Mucosa of descending colon (tissue), 3 donors: ENCODE data around the gene XYLT2. TPM values are rescaled to one million over a fixed set of nuclear protein-coding genes. Genes with fewer than 3 reads are reported as not detected.
A peak's percentile ranks its signal among the peaks of the same experiment; 100 is the strongest.

ENCODE experiments used
- ATAC-seq: fragments of 200-7000 bp; cut with Tn5 transposase; one replicate; pipeline ENCODE4 v1.9.1; 2020; ENCODE audit warnings: mild to moderate bottlenecking, moderate library complexity
- DNase-seq, 3 donors: peaks; one replicate each; pipeline ENCODE4 v3.0.0-alpha.2; 2020
- H3K36me3 ChIP-seq: fragments of 200-600 bp; one replicate; pipeline ENCODE4 v1.8.0; 2021; ENCODE audit warnings: low read depth, mild to moderate bottlenecking
- H3K4me1 ChIP-seq: fragments of 200-600 bp; one replicate; pipeline ENCODE4 v1.8.0; 2021; ENCODE audit warnings: low read depth, mild to moderate bottlenecking
- H3K4me3 ChIP-seq: fragments of 200-600 bp; one replicate; pipeline ENCODE4 v1.8.0; 2021; ENCODE audit warnings: mild to moderate bottlenecking
- H3K9me3 ChIP-seq: fragments of 200-600 bp; one replicate; pipeline ENCODE4 v1.8.0; 2021; ENCODE audit warnings: mild to moderate bottlenecking
- CTCF ChIP-seq: fragments of 200-600 bp; IDR thresholded peaks from one replicate; pipeline ENCODE4 v1.8.0; 2022; ENCODE audit warnings: antibody characterized with exemption, mild to moderate bottlenecking
- intact Hi-C, 2 donors: fragments of 100-400 bp; cut with DNase I in 1 of 2; cut with micrococcal nuclease in 1 of 2; formaldehyde crosslinking; loops; one replicate each; pipeline versions ENCODE4 v1.11.0 to v1.11.1; 2022; cut with DNase I, micrococcal nuclease
- total RNA-seq, 3 donors: library from RNA; stranded (reverse); fragmentation: NEBNext Ultra II Directional in 2 of 3; extraction: Animal tissue kit (Norgen Biotek cat#: 25700) in 2 of 3; gene quantifications; one replicate each; pipeline versions ENCODE4 v1.2.1 to v1.2.4, GENCODE V29; 2021 to 2023
- donor health status: DM: no; HTN: no; CAD: no; lungs with moderate emphysema.
- donor health status: DM: no; HTN: no; CAD: no.
- donor health status: DM: no; HTN: yes; CAD: no.

Gene XYLT2
- total RNA-seq, 3 donors from 2014 or later = 14.7 to 20.0 (median 18.4) TPM

DNA sequence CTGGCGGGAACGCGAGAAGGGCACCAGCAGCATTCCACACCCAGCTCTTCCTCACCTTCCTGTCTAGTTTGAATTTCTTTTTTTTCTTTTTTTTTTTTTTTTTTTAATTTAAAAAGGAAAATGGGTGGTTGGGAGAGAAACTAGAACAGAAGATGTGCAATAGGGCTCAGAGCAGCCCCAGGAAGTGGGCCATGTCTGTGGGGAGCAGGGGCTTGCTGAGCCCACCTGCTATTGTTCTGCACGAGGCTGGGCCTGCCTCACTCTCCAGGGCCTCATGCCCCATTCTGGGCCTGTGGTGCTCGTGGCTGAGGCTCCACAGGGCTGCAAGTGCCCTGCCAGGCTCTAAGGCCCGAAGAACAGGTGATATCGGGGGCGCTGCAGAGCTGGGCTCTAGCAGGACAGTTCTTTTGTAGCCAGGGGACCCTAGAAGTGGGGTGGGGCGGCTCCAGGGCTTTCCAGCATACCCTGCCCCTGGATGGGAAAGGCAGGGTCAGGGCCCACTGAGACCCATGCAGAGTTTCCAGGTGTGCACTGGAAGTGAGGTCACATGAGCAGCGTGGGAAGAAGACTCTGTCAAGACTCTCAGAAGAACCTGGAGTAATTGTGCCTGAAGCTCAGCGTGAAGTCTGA is 14.7 kb downstream of the XYLT2 start:
- intact Hi-C loops = loop anchor here in 1 of 2 donors (10.0 kb wide), 1 partner anchor 124 kb away; no protein-coding TSS in a partner anchor
- ATAC-seq (no peak), DNase-seq (no peak)
- peaks cover 5% of the 10 kb centered on the region for H3K4me1 ChIP-seq
- no peaks in the 10 kb centered on the region for H3K9me3 ChIP-seq
- H3K4me3 ChIP-seq = no peak overlapping the region
- TF ChIP-seq CTCF = no peak
- H3K36me3 ChIP-seq = no peaks in the 10 kb centered on the region

DNA sequence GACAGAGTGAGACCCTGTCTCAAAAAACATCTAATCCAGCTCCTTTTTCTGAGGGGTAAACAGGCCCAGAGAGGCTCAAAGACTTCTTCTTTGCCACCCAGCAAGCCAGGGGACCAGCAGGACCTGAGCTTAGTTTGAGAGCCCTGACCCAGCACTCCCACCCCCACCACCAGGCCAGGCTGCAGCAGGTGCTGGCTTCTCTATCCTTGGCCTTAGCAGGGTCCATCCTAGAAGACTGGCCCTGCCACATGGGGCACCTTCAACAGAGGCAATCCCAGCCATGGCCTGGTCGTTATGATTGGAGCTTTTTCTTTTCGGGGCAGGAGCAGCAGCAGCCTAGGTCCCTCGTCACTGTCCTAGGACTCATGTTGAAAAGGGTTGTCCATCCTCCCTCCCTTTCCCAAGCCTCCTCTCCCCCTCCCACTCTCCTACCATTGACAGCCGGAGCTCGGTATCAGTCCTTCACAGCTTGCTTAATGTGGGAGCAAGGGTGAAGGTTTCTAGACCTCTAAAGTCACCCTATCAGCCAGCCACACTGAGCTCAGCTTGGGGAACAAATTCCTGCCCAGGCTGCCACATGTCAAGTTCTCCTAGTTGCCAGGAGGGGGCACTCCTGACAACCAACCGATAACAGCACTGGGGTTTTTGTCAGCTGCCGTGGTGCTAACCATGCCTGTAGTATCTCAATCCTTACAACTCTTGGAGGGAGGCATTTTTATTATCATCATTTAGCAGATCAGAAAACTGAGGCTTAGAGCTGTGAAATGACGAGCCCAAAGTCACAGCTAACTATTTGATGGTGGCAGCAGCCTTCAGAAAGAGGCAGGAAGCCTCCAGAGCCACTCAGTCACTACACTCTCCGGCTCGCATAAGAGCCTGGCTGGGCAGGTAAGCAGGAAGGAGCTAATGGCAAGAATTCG is 15.9 kb downstream of the XYLT2 start:
- peak; percentile 86 for ATAC-seq
- H3K9me3 ChIP-seq = no peaks in the 10 kb centered on the region
- peaks cover 5% of the 10 kb centered on the region for H3K4me1 ChIP-seq
- intact Hi-C loops = loop anchor here in 1 of 2 donors (10.0 kb wide), 1 partner anchor 123 kb away; no protein-coding TSS in a partner anchor
- DNase-seq = peak in 2 of 3 donors; percentile 61 to 70
- H3K4me3 ChIP-seq = no peak overlapping the region
- no peaks in the 10 kb centered on the region for H3K36me3 ChIP-seq
- TF ChIP-seq CTCF = peak; percentile 79

DNA sequence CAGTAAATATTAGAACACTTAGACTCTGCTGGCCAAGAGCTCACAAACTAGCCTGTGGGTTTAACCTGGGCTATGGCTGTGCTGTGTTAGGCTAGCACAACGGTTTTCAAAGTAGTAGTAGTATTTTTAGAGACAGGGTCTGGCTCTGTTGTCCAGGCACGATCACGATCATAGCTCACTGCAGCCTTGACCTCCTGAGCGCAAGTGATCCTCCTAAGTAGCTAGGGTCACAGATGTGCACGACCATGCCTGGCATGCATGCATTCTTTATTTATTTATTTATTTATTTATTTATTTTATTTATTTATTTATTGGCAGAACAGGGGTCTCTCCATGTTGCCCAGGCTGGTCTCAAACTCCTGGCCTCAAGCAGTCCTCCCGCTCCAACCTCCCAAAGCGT is 16.7 kb downstream of the XYLT2 start:
- peaks cover 5% of the 10 kb centered on the region for H3K4me1 ChIP-seq
- H3K36me3 ChIP-seq = no peaks in the 10 kb centered on the region
- ATAC-seq = no peak
- no peak for DNase-seq
- intact Hi-C loops = loop anchor here in 1 of 2 donors (10.0 kb wide), 1 partner anchor 122 kb away; no protein-coding TSS in a partner anchor
- TF ChIP-seq CTCF = no peak
- H3K9me3 ChIP-seq = no peaks in the 10 kb centered on the region
- no peak overlapping the region for H3K4me3 ChIP-seq

DNA sequence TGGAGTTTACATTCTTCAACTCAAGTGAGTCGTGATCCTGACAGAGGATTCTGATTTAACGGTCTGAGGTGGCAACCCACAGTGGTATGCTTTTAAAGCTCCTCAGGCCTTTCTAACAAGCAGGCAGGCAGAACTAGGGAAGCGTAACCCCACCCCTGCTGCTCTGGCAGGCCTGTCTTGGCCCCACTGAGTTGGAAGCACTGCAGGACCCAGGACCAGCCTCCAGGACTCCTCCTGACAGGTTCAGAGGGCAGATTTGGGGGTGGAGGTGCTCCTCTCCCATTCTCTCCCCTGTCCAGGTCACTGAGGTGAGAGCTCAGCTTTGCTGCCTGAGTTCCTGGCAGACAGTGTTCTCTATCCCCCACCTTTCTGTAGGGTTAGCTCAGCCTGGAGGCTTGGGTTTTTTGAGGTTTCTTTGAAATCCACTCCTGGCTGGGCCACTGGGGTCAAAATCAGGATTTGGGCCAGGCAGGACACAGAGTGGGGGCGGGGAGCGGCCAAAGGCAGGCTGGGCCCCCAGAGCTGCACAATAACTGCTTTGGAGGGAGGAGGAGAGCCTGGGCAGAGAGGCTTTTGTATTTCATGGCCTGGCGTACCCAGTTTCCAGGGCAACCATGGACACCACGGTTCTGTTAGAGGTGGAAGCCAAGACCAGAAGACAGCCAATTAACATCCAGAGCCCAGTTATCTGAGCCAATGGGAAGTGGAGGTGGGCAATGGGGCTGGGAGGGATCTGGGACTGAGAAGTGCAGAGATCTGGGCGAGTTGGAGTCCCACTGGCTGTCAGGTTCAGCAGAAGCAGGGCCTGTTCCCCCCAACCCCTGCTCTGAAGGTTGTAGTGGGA is 17.5 kb downstream of the XYLT2 start:
- Histone ChIP-seq H3K9me3 (no peaks in the 10 kb centered on the region), H3K4me3 (no peak overlapping the region), H3K36me3 (no peaks in the 10 kb centered on the region), H3K4me1 (peaks cover 5% of the 10 kb centered on the region)
- intact Hi-C loops = loop anchor here in 1 of 2 donors (10.0 kb wide), 1 partner anchor 121 kb away; no protein-coding TSS in a partner anchor
- DNase-seq (no peak), ATAC-seq (no peak)
- no peak for TF ChIP-seq CTCF

GRCh38 chr17:50364061-50364458 is 18.1 kb downstream of the XYLT2 start:
- no peak for TF ChIP-seq CTCF
- intact Hi-C loops = loop anchor here in 1 of 2 donors (10.0 kb wide), 1 partner anchor 121 kb away; no protein-coding TSS in a partner anchor
- peaks cover 5% of the 10 kb centered on the region for H3K4me1 ChIP-seq
- H3K36me3 ChIP-seq = no peaks in the 10 kb centered on the region
- no peak for DNase-seq
- no peak overlapping the region for H3K4me3 ChIP-seq
- no peak for ATAC-seq
- H3K9me3 ChIP-seq = no peaks in the 10 kb centered on the region
